H1 (cell line): ENCODE measurements around the gene LKAAEAR1. TPM values are rescaled to one million over a fixed set of nuclear protein-coding genes. Genes with fewer than 3 reads are reported as not detected.

Source experiments
- CTCF ChIA-PET: fragments of 300-600 bp; sonication (Branson Sonifier 250); formaldehyde crosslinking; loops from one replicate; lab custom pipeline; 2021; ENCODE audit not compliant: partially characterized antibody; lab: Charles Lee
- POLR2A ChIA-PET: fragments of 300-600 bp; sonication (Branson Sonifier 250); formaldehyde crosslinking; loops from one replicate; lab custom pipeline; 2021; ENCODE audit warnings: inconsistent platforms; ENCODE audit not compliant: partially characterized antibody; lab: Charles Lee
- DNase-seq, 2 experiments: peaks; one replicate each; pipeline versions ENCODE4 v3.0.0 to v3.0.0-alpha.2; 2010 to 2022; ENCODE audit warnings: low spot score in 2 of 2, low read depth in 1 of 2, mixed read lengths in 1 of 2
- FAIRE-seq: peaks from 2 replicates; lab custom pipeline; 2011; peaks lifted over from hg19 to GRCh38; lab: Jason Lieb, UNC
- H2AFZ ChIP-seq: 2 replicates; pipeline ENCODE4 v1.8.1; 2012; ENCODE audit warnings: low read length, inconsistent platforms
- H2AK5ac ChIP-seq: 2 replicates; pipeline ENCODE4 v1.6.1; 2013; ENCODE audit warnings: low read depth, low read length
- H2BK120ac ChIP-seq: replicated peaks from 2 replicates; pipeline ENCODE3; 2013; ENCODE audit warnings: low read depth, low read length, inconsistent platforms
- H2BK12ac ChIP-seq: 2 replicates; pipeline ENCODE4 v1.6.1; 2013; ENCODE audit warnings: low read depth, low read length
- H2BK15ac ChIP-seq: 2 replicates; pipeline ENCODE4 v1.6.1; 2013; ENCODE audit warnings: low read length
- H2BK20ac ChIP-seq: 2 replicates; pipeline ENCODE4 v1.6.1; 2013; ENCODE audit warnings: low read length
- H2BK5ac ChIP-seq: 2 replicates; pipeline ENCODE4 v1.6.1; 2013; ENCODE audit warnings: low read depth, low read length
- H3K14ac ChIP-seq: 2 replicates; pipeline ENCODE4 v1.6.1; 2013; ENCODE audit warnings: inconsistent platforms; ENCODE audit not compliant: insufficient read length
- H3K18ac ChIP-seq: 2 replicates; pipeline ENCODE4 v1.6.1; 2013; ENCODE audit warnings: low read length; ENCODE audit errors: extremely low read depth
- H3K23ac ChIP-seq: 2 replicates; pipeline ENCODE4 v1.6.1; 2013; ENCODE audit warnings: inconsistent platforms; ENCODE audit not compliant: insufficient read length
- H3K23me2 ChIP-seq: 2 replicates; pipeline ENCODE4 v1.6.1; 2013; ENCODE audit warnings: low read depth, low read length
- H3K27ac ChIP-seq: 2 replicates; pipeline ENCODE4 v1.6.1; 2011; ENCODE audit warnings: low read depth, low read length, inconsistent platforms
- H3K27me3 ChIP-seq, 4 experiments: replicated peaks in 1 of 4; 1 replicate in 1 of 4; 2 replicates in 3 of 4; pipeline versions ENCODE4 v1.6.1 to v1.8.1; 2011 to 2013; ENCODE audit warnings: low read length in 3 of 4, mild to moderate bottlenecking in 3 of 4, inconsistent platforms in 2 of 4, mixed read lengths in 2 of 4, moderate library complexity in 1 of 4; ENCODE audit not compliant: control insufficient read depth in 3 of 4, insufficient read depth in 3 of 4; ENCODE audit errors: extremely low read depth in 1 of 4
- H3K36me3 ChIP-seq, 4 experiments: 2 replicates each; pipeline versions ENCODE4 v1.6.1 to v1.8.1; 2011 to 2013; ENCODE audit warnings: mild to moderate bottlenecking in 4 of 4, low read length in 3 of 4, moderate library complexity in 2 of 4, control low read depth in 1 of 4, inconsistent platforms in 1 of 4; ENCODE audit not compliant: insufficient read depth in 4 of 4, control insufficient read depth in 2 of 4
- H3K4ac ChIP-seq: replicated peaks from 2 replicates; pipeline ENCODE3; 2013; ENCODE audit warnings: low read length, low read depth, mixed read lengths, inconsistent platforms; ENCODE audit not compliant: insufficient read length
- H3K4me1 ChIP-seq, 4 experiments: replicated peaks in 1 of 4; 1 replicate in 1 of 4; 2 replicates in 3 of 4; pipeline versions ENCODE4 v1.6.1 to v1.8.1; 2011 to 2013; ENCODE audit warnings: low read length in 3 of 4, inconsistent platforms in 2 of 4, mixed read lengths in 1 of 4; ENCODE audit not compliant: insufficient read depth in 4 of 4, control insufficient read depth in 3 of 4
- H3K4me2 ChIP-seq, 2 experiments: 2 replicates each; pipeline versions ENCODE4 v1.6.1 to v1.8.1; 2011 to 2013; ENCODE audit warnings: low read depth in 2 of 2, low read length in 2 of 2, control low read depth in 1 of 2, inconsistent platforms in 1 of 2, mild to moderate bottlenecking in 1 of 2; ENCODE audit not compliant: insufficient read depth in 1 of 2
- H3K4me3 ChIP-seq, 4 experiments: fragments of 200-600, 300-600 bp in 1 of 4; sonication (generic), shearing (Covaris generic), sonication (Bioruptor Twin) in 1 of 4; 2 replicates each; pipeline versions ENCODE4 v1.5.1 to v1.8.1; 2011 to 2016; ENCODE audit warnings: low read length in 4 of 4, low read depth in 3 of 4, control low read depth in 2 of 4, inconsistent platforms in 2 of 4, mild to moderate bottlenecking in 2 of 4, mixed read lengths in 1 of 4, moderate library complexity in 1 of 4; ENCODE audit not compliant: insufficient read depth in 2 of 4; ENCODE audit errors: extremely low read depth in 1 of 4
- H3K56ac ChIP-seq: replicated peaks from 2 replicates; pipeline ENCODE3; 2013; ENCODE audit warnings: low read depth, mild to moderate bottlenecking, mixed read lengths, low read length, inconsistent platforms; ENCODE audit not compliant: insufficient read length
- H3K79me1 ChIP-seq: 2 replicates; pipeline ENCODE4 v1.6.1; 2013; ENCODE audit warnings: low read depth, low read length, control low read depth
- H3K79me2 ChIP-seq, 2 experiments: 2 replicates each; pipeline versions ENCODE4 v1.6.1 to v1.8.1; 2012 to 2013; ENCODE audit warnings: low read length in 2 of 2, mild to moderate bottlenecking in 2 of 2, inconsistent platforms in 1 of 2; ENCODE audit not compliant: insufficient read depth in 2 of 2, control insufficient read depth in 1 of 2
- H3K9ac ChIP-seq, 4 experiments: replicated peaks in 1 of 4; 1 replicate in 1 of 4; 2 replicates in 3 of 4; pipeline versions ENCODE4 v1.6.1 to v1.8.1; 2011 to 2013; ENCODE audit warnings: low read depth in 3 of 4, low read length in 3 of 4, control low read depth in 2 of 4, mild to moderate bottlenecking in 2 of 4, moderate library complexity in 2 of 4, inconsistent platforms in 1 of 4; ENCODE audit errors: extremely low read depth in 1 of 4
- H3K9me3 ChIP-seq, 2 experiments: 2 replicates each; pipeline versions ENCODE4 v1.6.1 to v1.8.1; 2012 to 2013; ENCODE audit warnings: mild to moderate bottlenecking in 2 of 2, moderate library complexity in 2 of 2, control low read depth in 1 of 2, inconsistent platforms in 1 of 2, low read depth in 1 of 2, low read length in 1 of 2, mixed read lengths in 1 of 2; ENCODE audit not compliant: insufficient read depth in 2 of 2
- H4K20me1 ChIP-seq, 2 experiments: replicated peaks in 1 of 2; 2 replicates each; pipeline versions ENCODE3 to v1.8.1; 2011 to 2013; ENCODE audit warnings: inconsistent platforms in 2 of 2, low read length in 2 of 2, mild to moderate bottlenecking in 1 of 2; ENCODE audit not compliant: insufficient read depth in 2 of 2, control insufficient read depth in 1 of 2
- H4K5ac ChIP-seq: 2 replicates; pipeline ENCODE4 v1.6.1; 2013; ENCODE audit warnings: low read length, low read depth, mixed read lengths, inconsistent platforms; ENCODE audit not compliant: insufficient read length
- H4K8ac ChIP-seq: 2 replicates; pipeline ENCODE4 v1.8.0; 2013; ENCODE audit warnings: mild to moderate bottlenecking, moderate library complexity, low read length, inconsistent platforms; ENCODE audit not compliant: insufficient read depth; ENCODE audit errors: extremely low read depth
- H4K91ac ChIP-seq: replicated peaks from 2 replicates; pipeline ENCODE3; 2013; ENCODE audit warnings: low read length, mixed read lengths, inconsistent platforms; ENCODE audit not compliant: insufficient read length
- ASH2L ChIP-seq: fragments of 200-600, 300-600 bp; sonication (generic); IDR thresholded peaks from one replicate; pipeline ENCODE4 v1.7.1; 2017; ENCODE audit warnings: low read length
- ATF3 ChIP-seq: IDR thresholded peaks from 2 replicates; pipeline ENCODE4 v1.6.1; 2011; ENCODE audit warnings: low read depth, mild to moderate bottlenecking, low read length; ENCODE audit not compliant: insufficient read depth
- BACH1 ChIP-seq: IDR thresholded peaks from 2 replicates; pipeline ENCODE4 v1.6.1; 2012; ENCODE audit warnings: low read length, improper control_type of control experiment
- BRCA1 ChIP-seq: IDR thresholded peaks from 2 replicates; pipeline ENCODE4 v1.6.1; 2012; ENCODE audit warnings: low read depth, low read length, improper control_type of control experiment
- EZH2 ChIP-seq: fragments of 200-600 bp; sonication (generic); IDR thresholded peaks from 2 replicates; pipeline ENCODE4 v1.7.1; 2012; ENCODE audit warnings: low read depth, mild to moderate bottlenecking, moderate library complexity, low read length, inconsistent platforms; ENCODE audit not compliant: severe bottlenecking
- MAX ChIP-seq: IDR thresholded peaks from 2 replicates; pipeline ENCODE4 v1.6.1; 2012; ENCODE audit warnings: inconsistent platforms
- POLR2AphosphoS5 ChIP-seq: IDR thresholded peaks from 2 replicates; pipeline ENCODE4 v1.6.1; 2011; ENCODE audit warnings: low read depth, low read length
- SIN3A ChIP-seq, 2 experiments: IDR thresholded peaks in 1 of 2; conservative IDR thresholded peaks in 1 of 2; 2 replicates each; pipeline ENCODE4 v1.6.1; 2011 to 2012; ENCODE audit warnings: low read length in 2 of 2, improper control_type of control experiment in 1 of 2, low read depth in 1 of 2, mild to moderate bottlenecking in 1 of 2
- SUZ12 ChIP-seq: fragments of 200-600 bp; sonication (generic); IDR thresholded peaks from 2 replicates; pipeline ENCODE4 v1.6.1; 2012; ENCODE audit warnings: mild to moderate bottlenecking, inconsistent platforms, low read length, moderate library complexity, mixed read lengths
- WGBS, 2 experiments: shearing (Covaris generic) in 1 of 2; methylation state at CpG; one replicate each; pipeline versions ENCODE4 v1.1.6 to v1.1.7; 2013 to 2015; ENCODE audit warnings: low lambda C conversion rate in 2 of 2, mixed read lengths in 2 of 2, inconsistent platforms in 1 of 2, low coverage in 1 of 2, missing lambda C conversion rate in 1 of 2; ENCODE audit not compliant: insufficient replicate concordance in 2 of 2, insufficient coverage in 1 of 2, insufficient read length in 1 of 2; ENCODE audit errors: extremely low coverage in 1 of 2, missing lambda C conversion rate in 1 of 2; 5-methylcytosine and 5-hydroxymethylcytosine counted together
- polyA plus RNA-seq, 7 experiments: library from polyadenylated mRNA; depleted of rRNA in 3 of 7; stranded (reverse) in 5 of 7; unstranded in 2 of 7; fragments of >200 nt in 5 of 7; fragments of 200-250 nt in 2 of 7; gene quantifications; 1 replicate in 5 of 7; 2 replicates in 1 of 7; 4 replicates in 1 of 7; pipeline versions ENCODE4 v1.2.1 to v1.2.3, GENCODE V29; 2011 to 2013; ENCODE audit warnings: missing spikeins in 2 of 7, mixed read lengths in 2 of 7
- total RNA-seq: library from RNA; stranded (reverse); fragmentation: NEBNext Ultra II Directional; extraction: Animal tissue kit (Norgen Biotek cat#: 25700); gene quantifications from 2 replicates; pipeline ENCODE4 v1.2.1, GENCODE V29; 2021

Gene LKAAEAR1
- total and polyA plus RNA-seq, 2 of the 8 experiments (the other 6 are each of a cell fraction or from before 2014, with no cell fraction given): 0.41 to 0.53 TPM

- H4K8ac ChIP-seq: peak within 1 kb of the TSS; percentile 75
- peaks cover 6 to 44% (median 37%) of the 10 kb centered on the region in 4 experiments for H3K27me3 ChIP-seq
- H2AFZ ChIP-seq: peak within 1 kb of the TSS; percentile 94; the same call in 1 of the 2 replicates
- H3K4me1 ChIP-seq: peaks cover 0 to 38% (median 20%) of the 10 kb centered on the region in 4 experiments; a peak in 6 of 7 replicates
- no peak within 1 kb of the TSS for H4K91ac ChIP-seq
- ChIA-PET CTCF (interaction anchor here (1.0 to 13.0 kb wide), 10 partner anchors 11 to 100 kb away, joined by 3 to 144 read pairs (median 8); partner anchors contain the start of genes PRPF6, SAMD10, SOX18 and TCEA2), POLR2A (interaction anchor here (0.7 to 4.6 kb wide), 6 partner anchors 12 to 140 kb away, joined by 3 to 27 read pairs (median 4); partner anchors contain the start of gene TCEA2)
- no peak within 1 kb of the TSS for H2BK15ac ChIP-seq
- peak within 1 kb of the TSS; percentile 93 for H3K18ac ChIP-seq
- WGBS, 2 experiments: 24% methylated on average over 27 of the region's 62 CpGs; no CpG with 5 or more reads in 1 of the 2 experiments
- no peak within 1 kb of the TSS; the same call in 1 of the 2 replicates for H3K27ac ChIP-seq
- H3K79me1 ChIP-seq: no peaks in the 10 kb centered on the region
- H3K36me3 ChIP-seq: no peaks in the 10 kb centered on the region
- no peaks in the 10 kb centered on the region for H3K9me3 ChIP-seq
- no peaks in the 10 kb centered on the region for H4K20me1 ChIP-seq
- no peaks in the 10 kb centered on the region for H3K79me2 ChIP-seq
- peak within 1 kb of the TSS; percentile 78 to 94 for H3K4me2 ChIP-seq
- H2BK120ac ChIP-seq: no peak within 1 kb of the TSS
- H3K14ac ChIP-seq: no peak within 1 kb of the TSS
- H3K23me2 ChIP-seq: peaks cover 22% of the 10 kb centered on the region; the same call in 1 of the 2 replicates
- peak within 1 kb of the TSS; percentile 60 to 92 (median 71) for H3K4me3 ChIP-seq
- no peak within 1 kb of the TSS for H2AK5ac ChIP-seq
- H3K23ac ChIP-seq: no peak within 1 kb of the TSS
- DNase-seq (peak in 1 of 2 experiments; percentile 74), FAIRE-seq (no peak)
- peak within 1 kb of the TSS; percentile 25 for H3K56ac ChIP-seq
- peak within 1 kb of the TSS; percentile 36 for H4K5ac ChIP-seq
- H2BK5ac ChIP-seq: peak within 1 kb of the TSS; percentile 44; the same call in 1 of the 2 replicates
- H2BK20ac ChIP-seq: no peak within 1 kb of the TSS
- peak within 1 kb of the TSS in 2 of 4 experiments; percentile 18 to 61; a peak in 4 of 7 replicates for H3K9ac ChIP-seq
- peak within 1 kb of the TSS; percentile 73 for H3K4ac ChIP-seq
- H2BK12ac ChIP-seq: peak within 1 kb of the TSS; percentile 80; the same call in 1 of the 2 replicates
- TF ChIP-seq ASH2L (peak; percentile 2), MAX (0 out of 2 replicates have a peak, but pooled peaks have one; percentile 22), EZH2 (peak; percentile 34), BRCA1 (no peak), SUZ12 (no peak), POLR2AphosphoS5 (no peak), ATF3 (no peak), BACH1 (no peak), SIN3A (conservative IDR thresholded peaks at IDR 0.05 in 1 of 2, IDR thresholded peaks at IDR 0.05 in 1 of 2; ENCODE audit: low read depth in 1 of 2, low read length in 2 of 2) (0 out of 4 replicates have a peak, but pooled peaks of 1 of the 2 experiments have one; percentile 12)
Measured at GRCh38 chr20:64080013-64080812, 4.0 kb downstream of the LKAAEAR1 start, which contains the start of gene OPRL1. TSS of gene OPRL1 (plus strand) at chr20:64080082. CDS start at chr20:64092721, 12,639 bp downstream.
